GDM1 (cell line): ENCODE data around the gene APOB.
"Not testable (repeated sequence)": the region's sequence is repeated elsewhere in the genome, so short reads cannot be mapped to it uniquely, and the experiment has no call there.

Experiments
- DNase-seq: peaks from one replicate; lab custom pipeline; 2025; lab: John Stamatoyannopoulos, UW

Gene APOB

DNA sequence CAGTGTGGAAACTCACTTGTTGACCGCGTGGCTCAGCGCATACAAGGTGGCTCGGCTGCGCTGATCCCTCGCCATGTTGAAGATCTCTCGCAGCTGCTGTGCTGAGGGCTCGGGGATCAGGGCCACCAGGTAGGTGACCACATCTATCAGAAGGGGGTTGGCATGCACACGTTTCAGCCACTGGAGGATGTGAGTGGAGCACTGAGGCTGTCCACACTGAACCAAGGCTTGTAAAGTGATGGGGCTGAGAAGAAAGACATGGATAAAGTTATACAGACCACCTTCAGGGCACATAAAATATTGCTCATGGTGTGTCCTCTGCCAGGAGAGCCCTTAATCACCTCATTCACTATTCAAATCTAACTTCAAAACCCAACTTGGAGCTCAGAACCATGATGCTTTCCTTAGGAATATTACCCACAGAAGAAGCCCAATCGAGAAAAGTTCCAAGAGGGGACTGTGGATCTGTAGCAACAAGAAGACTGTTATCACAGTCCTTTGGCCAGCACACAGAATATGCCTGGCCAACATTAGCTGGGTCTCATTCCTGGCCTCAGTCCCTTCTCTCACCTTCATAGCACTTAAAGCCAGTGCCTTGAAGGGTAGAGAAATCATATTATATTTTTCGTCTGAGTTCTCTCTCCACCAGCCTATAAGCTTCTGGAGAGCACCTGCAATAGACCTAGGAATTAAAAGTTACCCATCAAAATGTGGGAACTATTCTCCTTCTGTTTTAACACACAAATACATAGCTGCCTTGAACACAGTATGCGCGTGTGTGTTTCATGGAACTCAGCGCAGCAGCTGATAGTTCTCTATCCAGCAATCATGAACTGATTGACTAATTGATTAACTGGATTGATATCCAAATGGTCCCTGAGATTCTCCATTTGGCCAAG is 11.3 kb downstream of the APOB start:
- DNase-seq = no peak

DNA sequence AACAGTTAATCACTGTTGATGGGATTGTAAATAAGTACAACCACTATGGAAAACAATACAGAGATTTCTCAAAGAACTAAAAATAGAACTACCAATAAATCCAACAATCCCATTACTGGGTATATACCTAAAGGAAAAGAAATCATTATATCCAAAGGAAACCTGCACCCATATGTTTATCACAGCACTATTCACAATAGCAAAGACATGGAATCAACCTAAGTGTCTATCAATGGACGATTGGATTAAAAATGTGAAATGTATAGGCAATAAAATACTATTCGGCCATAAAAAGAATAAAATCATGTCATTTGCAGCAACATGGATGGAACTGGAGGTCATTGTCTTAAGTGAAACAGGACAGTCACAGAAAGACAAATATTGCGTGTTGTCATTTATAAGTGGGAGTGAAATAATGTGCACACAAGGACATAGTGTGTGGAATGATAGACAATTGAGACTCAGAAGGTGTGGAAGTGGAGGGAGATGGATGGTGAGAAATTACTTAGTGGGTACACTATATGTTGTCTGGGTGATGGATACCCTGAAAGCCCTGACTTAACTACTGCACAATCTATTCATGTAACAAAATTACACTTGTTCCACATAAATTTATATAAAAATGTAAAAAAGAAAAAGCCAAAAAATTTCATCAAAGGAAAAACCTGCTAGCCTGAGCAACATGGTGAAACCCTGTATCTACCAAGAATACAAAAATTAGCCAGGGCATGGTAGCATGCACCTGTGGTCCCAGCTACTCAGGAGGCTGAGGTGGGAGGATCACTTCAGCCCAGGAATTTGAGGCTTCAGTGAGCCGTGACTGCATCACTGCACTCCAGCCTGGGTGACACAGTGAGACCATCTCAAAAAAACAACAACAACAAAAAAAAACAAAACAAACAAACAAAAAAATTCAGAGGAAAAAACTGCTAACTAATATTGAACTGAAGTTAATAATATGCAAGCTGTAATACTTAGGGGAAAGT is 12.6 kb downstream of the APOB start:
- DNase-seq = no peak

DNA sequence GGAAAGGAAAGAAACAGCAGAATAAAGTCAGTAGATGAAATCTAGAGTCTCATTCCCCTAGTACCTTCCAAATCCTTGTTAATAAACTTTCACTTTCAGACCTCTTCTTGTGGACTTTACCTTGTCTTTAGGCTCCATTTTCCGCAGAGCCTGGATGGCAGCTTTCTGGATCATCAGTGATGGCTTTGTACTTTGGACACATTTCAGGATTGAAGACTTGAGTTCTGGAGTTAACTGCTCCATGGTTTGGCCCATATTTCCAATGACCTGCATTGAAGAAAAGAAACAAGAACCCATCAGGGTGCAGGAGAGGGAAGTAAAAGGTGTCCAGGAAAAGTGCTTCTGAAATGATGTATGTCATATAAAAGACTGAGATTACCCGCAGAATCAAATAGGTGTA is 14.4 kb downstream of the APOB start:
- no peak for DNase-seq

DNA sequence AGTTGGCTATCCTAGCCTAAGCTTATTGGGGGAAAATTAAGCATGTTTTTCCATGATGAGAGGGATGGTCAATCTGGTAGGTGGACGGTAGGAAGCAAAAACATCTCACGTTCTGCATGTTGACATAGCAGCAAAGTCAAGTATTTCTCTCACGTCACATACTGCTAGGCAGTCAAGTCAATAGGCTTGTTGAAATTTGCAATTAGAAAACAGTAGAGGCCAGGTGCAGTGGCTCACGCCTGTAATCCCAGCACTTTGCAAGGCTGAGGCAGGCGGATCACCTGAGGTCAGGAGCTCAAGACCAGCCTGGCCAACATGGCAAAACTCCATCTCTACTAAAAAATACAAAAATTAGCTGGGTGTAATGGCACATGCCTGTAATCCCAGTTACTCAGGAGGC is 14.9 kb downstream of the APOB start:
- not testable (repeated sequence) for DNase-seq

DNA sequence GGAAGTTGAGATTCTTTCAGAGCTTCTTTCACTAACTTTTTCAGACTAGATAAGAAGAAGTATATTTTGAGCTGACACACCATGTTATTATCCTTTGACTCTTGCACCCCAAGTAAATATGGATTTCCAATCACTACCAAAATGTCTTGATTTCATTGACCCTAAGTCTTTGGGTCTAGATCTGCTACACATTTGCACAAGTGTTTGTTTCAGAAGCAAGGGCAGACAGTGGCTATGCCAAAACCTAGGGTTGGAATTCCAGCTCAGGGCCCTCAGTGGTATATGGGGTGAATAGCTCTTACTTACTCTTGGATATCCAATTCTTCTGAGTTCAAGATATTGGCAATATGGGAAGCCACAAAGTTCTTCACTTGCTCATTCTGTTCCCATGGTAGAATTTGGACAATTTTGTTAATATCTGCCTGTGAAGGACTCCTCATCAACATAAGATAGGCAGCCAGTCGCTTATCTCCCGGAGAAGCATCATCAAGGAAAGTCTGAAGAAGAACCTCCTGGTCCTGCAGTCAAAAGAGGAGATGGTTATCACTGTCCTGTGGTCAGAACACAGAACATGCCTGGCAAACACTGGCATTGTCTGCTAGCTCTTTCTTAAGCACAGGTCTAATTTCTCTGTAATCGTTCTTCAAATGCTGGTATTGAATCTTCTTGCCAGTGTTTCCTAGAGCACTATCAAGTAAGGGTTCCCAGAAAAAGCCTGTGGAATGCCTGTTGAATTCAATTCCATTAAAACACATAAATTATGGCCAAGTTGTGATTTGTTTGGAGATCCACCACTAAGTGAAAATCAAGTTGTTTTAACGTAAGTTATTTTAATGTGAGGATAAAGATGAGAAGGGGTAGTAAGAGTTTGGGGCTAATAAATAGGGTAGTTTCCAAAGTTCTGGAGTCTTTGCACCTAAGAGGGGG is 15.6 kb downstream of the APOB start:
- no peak for DNase-seq

DNA sequence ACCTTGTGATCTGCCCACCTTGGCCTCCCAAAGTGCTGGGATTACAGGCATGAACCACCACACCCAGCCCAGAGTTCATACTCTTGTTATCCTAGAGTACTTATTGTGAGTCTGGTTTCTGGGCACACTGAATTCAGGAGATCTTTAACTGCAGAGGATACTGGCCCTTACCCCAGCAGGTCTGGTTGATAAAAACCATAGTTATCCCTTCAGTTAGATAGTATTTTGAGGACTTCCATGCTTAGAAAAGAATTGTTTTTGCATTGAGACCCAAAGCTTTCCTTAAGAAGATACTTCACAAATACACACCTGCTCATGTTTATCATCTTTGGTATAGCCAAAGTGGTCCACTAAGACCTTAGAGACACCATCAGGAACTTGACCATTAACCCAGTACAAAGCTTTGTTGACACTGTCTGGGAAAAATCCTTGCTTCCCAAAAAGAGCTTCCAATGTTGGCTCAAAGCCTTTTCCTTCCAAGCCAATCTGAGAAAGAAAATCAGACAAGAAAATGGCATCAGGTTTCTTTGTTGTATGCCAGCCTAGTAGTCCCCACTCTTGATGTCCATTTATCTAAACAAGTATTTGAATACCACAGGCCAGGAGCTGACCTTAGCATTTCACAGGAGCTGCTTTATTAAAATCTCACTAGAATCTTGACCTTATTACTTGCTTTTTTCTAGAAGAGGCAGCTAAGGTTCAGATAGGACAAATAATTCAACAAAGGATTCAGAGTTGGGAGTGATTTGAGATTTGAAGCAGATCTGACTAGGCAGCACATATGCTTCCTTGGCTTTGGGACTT is 17.2 kb downstream of the APOB start:
- no peak for DNase-seq

DNA sequence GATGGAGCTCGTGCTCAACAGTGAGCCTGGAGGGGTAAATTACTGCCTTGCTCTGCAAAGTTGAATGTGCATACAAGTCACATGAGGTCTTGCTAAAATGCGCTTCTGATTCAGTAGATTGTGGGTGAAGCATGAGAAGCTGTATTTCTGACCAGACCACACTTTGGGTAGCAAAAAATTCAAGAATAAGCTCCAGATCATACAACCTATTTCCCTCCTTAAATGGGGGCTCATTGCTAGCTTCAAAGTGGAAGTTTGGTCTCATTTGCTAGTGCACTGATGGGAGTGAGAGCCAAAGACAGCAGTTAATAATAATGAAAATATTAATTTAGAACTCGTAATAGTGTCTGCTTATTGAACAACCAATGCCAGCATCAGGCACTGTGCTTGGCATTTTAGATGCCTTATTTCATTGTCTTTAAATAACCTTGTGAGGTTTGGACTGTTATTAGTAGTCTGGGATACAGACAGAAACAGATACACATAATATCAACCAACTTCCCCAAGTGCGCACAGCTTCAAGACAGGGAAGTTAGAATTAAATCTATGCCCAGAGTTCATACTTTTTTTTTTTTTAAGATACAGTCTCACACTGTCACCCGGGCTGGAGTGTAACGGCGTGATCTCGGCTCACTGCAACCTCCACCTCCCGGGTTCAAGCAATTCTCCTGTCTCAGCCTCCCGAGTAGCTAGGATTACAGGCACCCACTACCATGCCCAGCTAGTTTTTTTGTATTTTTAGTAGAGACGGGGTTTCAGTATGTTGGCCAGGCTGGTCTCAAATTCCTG is 18.0 kb downstream of the APOB start:
- DNase-seq = no peak

DNA sequence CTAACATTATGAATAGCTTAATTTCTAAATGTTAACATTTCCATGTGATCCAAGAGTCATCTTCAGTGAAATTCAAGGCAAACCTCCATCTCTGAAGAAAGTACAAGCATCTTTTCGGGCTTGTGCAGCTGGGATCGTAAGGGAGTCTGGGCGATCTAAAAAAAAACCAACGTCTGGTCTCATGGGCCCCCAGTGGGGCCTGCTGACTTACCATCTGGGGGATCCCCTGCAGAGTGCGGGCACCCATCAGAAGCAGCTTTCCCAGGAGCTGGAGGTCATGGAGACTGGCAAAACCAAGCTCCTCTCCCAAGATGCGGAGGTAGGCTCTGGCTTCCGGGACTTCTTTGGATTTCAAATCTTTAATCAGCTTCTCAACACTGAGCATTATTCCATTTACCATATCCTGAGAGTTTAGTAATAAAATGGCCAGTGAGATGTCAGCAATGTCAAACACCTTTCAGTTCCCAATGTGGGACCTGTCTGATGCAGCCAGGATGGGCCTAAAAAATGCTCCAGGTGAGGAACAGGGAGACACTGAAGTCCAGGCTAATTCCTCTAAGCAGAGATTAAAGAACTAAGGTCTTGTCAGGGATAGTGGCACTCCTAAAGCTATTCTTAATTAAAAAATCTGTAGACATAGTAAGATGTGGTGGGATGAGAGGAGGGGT is 19.0 kb downstream of the APOB start:
- DNase-seq = no peak

DNA sequence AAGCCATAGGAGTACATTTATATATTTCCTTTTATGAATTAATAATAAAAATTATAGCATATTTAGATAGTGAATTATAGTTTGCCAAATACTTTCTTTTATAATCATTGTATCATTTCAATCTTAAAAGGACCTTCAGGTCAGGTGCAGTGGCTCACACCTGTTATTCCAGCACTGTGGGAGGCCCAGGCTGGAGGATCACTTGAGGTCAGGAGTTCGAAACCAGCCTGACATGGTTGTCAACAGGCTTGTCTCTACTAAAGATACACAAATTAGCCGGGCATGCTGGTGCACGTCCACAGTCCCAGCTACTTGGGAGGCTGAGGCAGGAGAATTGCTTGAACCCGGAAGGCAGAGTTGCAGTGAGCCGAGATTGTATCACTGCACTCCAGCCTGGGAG is 19.7 kb downstream of the APOB start:
- DNase-seq = no peak

DNA sequence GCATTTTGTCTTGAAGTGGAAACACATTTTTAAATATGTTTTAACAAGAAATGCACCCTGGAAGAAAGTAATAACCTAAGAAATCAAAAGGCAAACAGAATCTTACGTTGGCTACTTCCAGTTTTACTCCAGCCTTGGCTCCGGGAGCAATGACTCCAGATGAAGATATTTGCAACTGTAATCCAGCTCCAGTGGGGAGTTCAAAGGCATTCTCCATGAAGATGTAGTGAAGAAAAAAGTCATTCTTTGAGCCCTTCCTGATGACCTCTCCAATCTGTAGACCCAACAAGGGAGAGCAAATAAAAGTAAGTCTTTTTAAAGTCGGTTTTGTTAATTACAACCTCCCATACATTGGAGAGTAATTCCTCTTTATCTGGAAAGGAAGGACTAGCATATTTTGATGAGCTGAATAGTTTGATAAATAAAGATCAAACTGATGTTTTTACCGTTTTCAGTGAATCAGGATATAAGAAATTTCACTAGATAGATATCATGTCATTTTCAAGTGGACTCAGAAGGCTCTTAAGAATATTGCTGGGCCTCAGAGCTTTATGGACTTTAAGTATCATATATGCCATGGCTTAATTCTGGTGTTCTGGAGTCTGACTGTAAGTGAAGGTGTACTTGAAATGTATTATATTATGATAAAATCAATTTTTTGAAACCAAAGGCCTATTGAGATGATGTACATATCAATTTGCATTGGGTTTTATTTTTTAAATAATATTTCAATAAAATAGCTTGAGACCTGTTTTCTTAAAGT is 20.3 kb downstream of the APOB start:
- DNase-seq = no peak

DNA sequence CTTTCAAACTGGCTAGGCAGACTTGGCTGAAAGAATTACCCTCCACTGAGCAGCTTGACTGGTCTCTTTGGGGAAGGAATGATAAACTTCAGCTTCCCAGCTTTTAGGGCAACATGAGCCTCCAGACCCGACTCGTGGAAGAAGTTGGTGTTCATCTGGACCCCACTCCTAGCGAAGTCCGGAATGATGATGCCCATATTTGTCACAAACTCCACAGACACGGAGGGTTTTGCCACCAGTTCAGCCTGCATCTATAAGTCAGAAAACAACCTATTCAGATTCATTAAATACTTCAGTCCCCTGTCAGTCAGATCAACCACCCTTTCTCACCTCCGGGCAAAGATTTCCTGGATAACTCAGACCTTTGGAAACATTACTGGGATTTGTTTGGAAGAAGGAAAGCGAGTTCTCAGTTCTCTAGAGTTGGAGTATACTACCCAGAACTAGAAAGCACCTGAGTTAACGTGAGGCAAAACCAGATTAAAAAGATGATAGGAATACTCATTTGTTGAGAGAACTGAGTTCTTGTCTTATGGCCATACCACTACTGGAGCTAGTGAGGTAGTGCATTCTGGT is 21.0 kb downstream of the APOB start:
- no peak for DNase-seq

DNA sequence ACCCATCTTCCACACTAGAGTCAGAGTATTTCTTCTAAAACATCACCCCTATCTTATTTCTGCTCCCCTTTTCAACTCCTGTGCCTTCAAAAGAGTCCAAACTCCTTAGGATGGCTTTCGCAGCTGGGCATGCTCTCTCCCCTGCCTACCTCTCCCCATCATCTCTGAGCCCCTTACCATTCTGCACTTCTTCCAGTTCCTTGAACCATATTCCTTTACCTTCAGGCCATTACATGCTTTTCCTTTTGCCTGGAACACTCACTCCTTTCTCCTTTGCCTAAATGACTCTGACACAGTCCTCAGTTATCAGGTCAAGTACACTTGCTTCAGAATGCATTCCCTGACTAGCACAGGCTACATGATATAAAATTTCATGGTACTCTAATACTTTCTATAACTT is 22.4 kb downstream of the APOB start:
- DNase-seq = no peak

DNA sequence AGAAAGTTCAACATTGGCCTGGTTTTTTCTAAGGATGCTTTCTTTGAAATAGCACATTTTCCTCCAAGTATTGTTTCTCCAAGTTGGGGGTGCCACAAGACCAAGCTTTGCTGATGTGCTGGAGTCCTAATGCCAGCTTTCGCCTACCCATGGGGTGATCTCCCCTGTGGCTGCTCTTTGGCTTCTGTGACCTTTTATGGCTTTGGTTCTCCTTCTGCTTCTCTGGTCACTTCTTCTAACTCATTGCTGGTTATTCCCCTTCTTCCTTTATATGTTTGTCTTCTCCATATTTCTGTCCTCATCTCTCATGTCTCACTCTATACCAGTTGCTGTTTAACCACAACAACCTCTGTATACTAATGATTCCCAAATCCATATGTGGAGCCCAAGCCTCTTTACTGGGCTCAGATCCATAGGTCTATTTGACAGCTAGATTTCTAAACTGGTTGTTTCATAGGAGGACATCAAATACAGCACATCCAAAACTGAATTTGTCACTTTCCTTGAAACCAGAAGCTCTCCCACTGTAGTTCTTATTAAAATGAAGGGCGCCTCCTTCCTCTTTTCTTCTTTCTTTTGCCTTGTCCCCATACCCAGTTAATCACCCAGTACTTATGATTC is 23.1 kb downstream of the APOB start:
- DNase-seq = no peak

DNA sequence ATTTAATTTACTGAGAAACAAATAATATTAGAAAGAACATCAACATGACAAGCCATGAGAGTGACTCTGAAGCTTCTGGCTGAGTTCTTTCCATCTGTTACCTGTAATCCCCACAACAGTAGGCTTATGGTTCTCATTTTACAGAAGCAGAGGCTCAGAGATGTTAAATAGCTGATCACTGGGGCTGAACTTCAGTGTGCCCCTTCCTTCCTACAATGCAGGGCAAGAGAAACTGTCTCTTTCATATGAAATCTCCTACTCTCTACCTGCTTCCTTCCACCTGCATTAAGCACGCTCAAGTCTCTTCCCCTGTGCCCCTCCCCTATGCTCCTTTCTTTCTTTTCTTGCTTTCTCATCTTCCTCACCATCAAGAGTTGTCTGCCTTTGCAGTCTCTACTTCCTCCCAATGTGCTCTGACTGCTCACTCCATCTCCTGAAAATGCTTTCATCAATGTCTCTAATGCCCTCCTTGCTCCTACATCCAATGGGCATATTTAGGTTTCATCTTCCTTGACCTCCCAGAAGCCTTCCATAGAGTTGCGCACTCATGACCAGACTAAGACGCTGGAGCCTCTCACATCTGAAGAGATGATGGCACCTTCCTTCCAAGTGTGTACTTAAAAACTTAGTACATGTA is 23.7 kb downstream of the APOB start:
- DNase-seq = no peak

DNA sequence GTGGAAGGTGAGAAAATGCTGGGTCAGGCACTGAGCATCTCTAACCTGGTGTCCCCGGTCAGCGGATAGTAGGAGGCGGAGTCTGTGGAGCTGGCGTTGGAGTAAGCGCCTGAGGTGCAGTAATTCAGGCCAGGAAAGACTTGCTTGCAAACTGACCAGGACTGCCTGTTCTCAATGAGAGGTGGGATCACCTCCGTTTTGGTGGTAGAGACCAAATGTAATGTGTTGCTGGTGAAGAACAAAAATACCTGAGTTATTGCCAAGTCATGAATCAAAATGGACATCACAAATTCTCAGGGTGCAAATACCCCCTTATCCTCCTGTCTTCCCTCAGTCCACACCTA is 24.2 kb downstream of the APOB start:
- no peak for DNase-seq

DNA sequence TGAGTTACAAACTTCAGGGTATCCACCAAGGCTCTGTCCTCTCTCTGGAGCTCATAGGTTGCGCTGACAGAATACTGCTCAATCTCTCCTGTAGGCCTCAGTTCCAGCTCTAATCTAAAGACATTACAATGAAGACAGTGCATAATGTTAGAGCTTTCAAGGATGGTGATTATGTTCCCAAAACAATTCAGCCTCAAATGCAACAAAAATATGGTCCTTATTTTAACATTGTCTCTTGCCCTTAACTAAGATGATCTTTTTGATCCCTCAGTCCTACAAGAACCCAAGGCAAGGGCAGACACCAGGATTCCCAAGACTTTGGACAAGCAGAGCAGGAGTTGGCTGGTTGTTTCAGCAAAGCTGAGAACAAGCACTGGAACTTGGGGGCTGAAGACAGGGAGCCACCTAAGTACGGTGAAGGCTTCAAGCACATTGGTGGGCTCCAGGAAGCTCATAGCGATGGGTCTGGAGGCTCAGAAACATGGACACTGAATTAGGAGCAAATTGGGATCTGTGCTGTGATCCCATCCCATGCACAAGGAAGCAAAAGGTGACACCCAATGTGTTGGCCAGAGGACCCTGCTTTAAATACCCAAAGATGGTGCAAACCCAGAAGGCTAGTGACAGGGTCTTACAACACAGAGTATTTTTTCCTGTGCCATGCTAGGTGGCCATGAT is 24.7 kb downstream of the APOB start:
- DNase-seq = no peak

DNA sequence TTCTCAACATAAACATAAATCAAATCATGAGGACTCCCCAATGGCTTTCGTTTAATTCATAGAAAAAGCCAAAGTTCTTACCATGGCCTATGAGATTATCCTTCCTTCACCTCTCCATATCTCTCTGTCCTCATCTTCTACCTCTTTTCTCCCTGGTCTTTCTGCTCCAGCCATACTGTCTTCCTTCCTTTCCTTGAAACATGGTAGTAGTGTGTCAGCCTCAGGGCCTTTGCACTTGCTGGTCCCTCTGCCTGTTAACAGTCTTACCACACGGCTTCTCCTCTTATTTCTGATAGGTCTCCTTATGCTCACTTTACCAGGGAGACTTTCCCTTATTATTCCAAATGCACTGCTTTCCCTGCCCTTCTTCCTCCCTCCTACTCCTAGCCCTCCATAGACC is 25.6 kb downstream of the APOB start:
- DNase-seq = no peak
